Subcutaneous abdominal adipose tissue (tissue), 5 donors: ENCODE measurements around the gene CXCL11.
"Not testable (repeated sequence)": the region's sequence is repeated elsewhere in the genome, so short reads cannot be mapped to it uniquely, and the experiment has no call there.

ENCODE experiments used
- H3K27ac ChIP-seq: one replicate; pipeline ENCODE4 v1.7.0; 2013; ENCODE audit warnings: low read depth, mild to moderate bottlenecking, inconsistent platforms, low read length, moderate library complexity
- H3K27me3 ChIP-seq, 5 donors: one replicate each; pipeline ENCODE4 v1.7.0; 2013; ENCODE audit warnings: low read length in 5 of 5, inconsistent platforms in 1 of 5; ENCODE audit not compliant: control insufficient read depth in 5 of 5, insufficient read depth in 4 of 5
- H3K36me3 ChIP-seq, 5 donors: one replicate each; pipeline ENCODE4 v1.7.0; 2013; ENCODE audit warnings: low read length in 5 of 5; ENCODE audit not compliant: control insufficient read depth in 5 of 5, insufficient read depth in 5 of 5
- H3K4me1 ChIP-seq, 5 donors: one replicate each; pipeline ENCODE4 v1.7.0; 2013; ENCODE audit warnings: low read length in 5 of 5, mild to moderate bottlenecking in 3 of 5, moderate library complexity in 1 of 5; ENCODE audit not compliant: control insufficient read depth in 5 of 5, insufficient read depth in 5 of 5
- H3K4me3 ChIP-seq, 5 donors: one replicate each; pipeline ENCODE4 v1.7.0; 2013; ENCODE audit warnings: low read length in 5 of 5, low read depth in 1 of 5
- H3K9ac ChIP-seq, 5 donors: one replicate each; pipeline ENCODE4 v1.7.0; 2013; ENCODE audit warnings: low read length in 5 of 5, mild to moderate bottlenecking in 4 of 5, moderate library complexity in 3 of 5
- H3K9me3 ChIP-seq, 5 donors: one replicate each; pipeline ENCODE4 v1.7.0; 2013; ENCODE audit warnings: low read length in 5 of 5; ENCODE audit not compliant: control insufficient read depth in 5 of 5
- donor health status: healthy.
- donor health status: healthy.
- donor health status: healthy.
- donor health status: healthy.
- donor health status: healthy.

The CXCL11 gene

DNA sequence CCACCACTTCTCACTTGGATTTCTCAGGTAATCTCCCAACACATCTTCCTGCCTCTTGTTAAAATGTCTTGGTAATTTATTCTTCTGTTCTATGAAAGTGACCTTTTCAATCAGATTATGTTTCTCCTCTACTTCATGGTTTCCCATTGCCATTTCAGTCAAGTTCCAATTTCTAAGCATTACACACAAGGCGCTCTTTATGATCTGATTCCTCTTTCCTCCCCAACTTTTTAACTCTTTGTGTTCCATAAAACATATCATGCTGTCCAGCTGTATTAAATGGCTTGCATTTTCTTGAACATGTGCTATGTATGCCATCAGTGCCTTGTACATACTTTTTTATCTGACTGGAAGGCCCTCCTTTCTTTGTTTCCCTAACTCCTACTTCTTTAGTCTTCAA, 25.6 kb upstream of the CXCL11 start:
- Histone ChIP-seq H3K4me1 (no peaks in the 10 kb centered on the region), H3K27ac (no peak overlapping the region), H3K9ac (no peak overlapping the region), H3K36me3 (no peaks in the 10 kb centered on the region), H3K4me3 (no peak overlapping the region), H3K9me3 (no peaks in the 10 kb centered on the region), H3K27me3 (no peaks in the 10 kb centered on the region)

DNA sequence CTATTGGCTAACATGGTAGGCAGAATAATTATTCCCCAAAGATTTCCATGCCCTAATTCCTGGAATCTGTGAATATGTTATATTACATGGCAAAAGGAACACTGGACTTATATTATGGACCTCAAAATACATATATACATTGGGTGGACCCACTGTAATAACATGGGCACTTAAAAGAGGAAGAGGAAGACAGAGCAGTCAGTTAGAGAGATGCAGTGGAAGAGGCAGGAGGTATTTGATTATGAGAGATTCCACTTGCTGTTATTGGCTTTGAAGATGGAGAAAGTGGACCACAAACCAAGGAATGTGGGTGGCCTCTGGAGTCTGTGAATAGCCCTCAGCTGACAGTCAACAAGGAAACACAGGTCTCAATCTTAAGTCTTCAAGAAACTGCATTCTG, 24.6 kb upstream of the CXCL11 start:
- Histone ChIP-seq H3K27me3 (peaks cover 0 to 4% (median 0%) of the 10 kb centered on the region in 5 donors), H3K36me3 (no peaks in the 10 kb centered on the region), H3K4me3 (no peak overlapping the region), H3K4me1 (no peaks in the 10 kb centered on the region), H3K9ac (no peak overlapping the region), H3K9me3 (no peaks in the 10 kb centered on the region), H3K27ac (no peak overlapping the region)

DNA sequence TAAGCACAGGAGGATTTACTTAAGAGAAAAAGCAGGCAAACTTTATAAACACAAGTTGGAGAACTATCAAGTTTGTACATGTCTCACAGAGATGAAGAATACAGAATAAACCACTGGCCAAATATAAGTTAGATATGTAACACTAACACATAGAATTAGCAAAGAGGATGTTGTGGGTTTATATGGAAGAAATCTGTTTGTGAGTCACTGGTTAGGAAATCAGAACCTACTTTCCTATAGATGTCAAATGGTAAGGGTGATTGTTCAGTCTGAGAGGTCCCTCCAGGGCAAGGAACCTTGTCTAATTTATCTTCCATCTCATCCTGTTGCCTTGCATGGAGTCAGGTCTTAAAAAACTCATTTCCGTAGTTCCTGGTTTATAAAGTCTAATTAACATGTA, 23.9 kb upstream of the CXCL11 start:
- Histone ChIP-seq H3K36me3 (no peaks in the 10 kb centered on the region), H3K27me3 (peaks cover 0 to 4% (median 0%) of the 10 kb centered on the region in 5 donors), H3K9ac (no peak overlapping the region), H3K4me3 (no peak overlapping the region), H3K9me3 (no peaks in the 10 kb centered on the region), H3K4me1 (no peaks in the 10 kb centered on the region), H3K27ac (no peak overlapping the region)

DNA sequence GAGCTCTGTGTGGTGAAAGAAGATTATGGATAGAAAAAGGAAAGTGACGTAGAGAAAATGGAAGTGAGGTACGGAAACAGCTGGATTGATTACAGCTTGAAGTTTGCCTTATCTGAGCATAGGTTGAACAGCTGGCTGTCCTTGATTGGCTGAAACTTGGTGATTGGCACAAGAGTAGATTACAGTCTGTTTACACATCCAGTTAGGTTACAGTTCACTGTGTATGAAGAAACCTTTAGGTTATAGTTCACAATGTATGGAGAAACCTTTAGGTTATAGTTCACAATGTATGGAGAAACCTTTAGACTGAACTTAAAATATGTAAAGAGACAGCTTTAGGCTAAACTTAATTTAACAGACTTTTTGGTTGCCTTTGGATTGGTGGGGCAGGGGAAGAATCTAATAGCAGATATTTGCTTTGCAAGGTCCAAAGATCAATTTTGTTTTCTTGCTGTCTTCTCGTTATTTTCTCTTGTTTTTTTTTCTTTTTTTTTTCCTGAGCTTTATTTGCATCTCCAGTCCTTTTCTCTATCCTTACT, 23.1 kb upstream of the CXCL11 start:
- no peaks in the 10 kb centered on the region for H3K9me3 ChIP-seq
- no peak overlapping the region for H3K9ac ChIP-seq
- H3K27ac ChIP-seq = no peak overlapping the region
- no peaks in the 10 kb centered on the region for H3K36me3 ChIP-seq
- H3K4me3 ChIP-seq = no peak overlapping the region
- H3K4me1 ChIP-seq = no peaks in the 10 kb centered on the region
- peaks cover 0 to 4% (median 0%) of the 10 kb centered on the region in 5 donors for H3K27me3 ChIP-seq

DNA sequence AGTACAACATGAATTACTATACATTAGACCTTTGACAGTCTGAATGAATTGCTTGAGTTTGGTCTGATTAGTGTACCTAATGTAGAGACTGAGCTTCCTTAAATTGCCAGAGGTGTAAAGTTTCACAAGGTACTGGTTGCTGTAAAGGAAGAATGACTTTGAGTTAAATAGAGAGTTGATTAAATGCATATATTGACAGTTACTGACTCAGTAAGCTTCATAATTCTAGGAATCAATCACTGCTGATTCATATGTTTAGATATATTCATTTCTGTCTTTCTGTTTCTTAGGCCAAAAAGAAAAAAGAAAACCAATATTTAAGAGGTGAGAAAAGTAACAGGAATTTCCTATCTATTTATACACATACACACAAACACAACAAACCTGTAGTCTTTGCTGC, 22.4 kb upstream of the CXCL11 start:
- Histone ChIP-seq H3K27ac (no peak overlapping the region), H3K36me3 (no peaks in the 10 kb centered on the region), H3K9me3 (no peaks in the 10 kb centered on the region), H3K9ac (no peak overlapping the region), H3K4me1 (no peaks in the 10 kb centered on the region), H3K4me3 (no peak overlapping the region), H3K27me3 (peaks cover 0 to 8% (median 0%) of the 10 kb centered on the region in 5 donors)

DNA sequence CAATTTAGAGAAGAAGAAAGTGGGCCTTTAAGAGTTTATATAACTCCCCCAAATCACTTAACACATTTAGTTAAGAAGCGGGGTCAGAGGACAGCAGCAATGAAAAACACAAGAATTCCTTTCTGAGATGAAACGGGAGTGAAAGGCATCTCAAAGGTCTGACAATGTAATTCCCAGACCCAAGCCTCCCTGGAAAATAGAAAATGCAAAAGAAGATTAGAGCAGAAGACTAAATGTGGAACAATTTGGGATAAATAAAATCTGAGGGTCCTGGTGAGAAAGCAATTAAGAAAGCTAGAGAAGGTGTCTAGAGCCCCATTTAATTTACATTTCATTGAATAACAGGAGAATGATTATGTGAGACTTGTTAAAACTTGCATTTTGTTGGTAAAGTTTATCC, 19.6 kb upstream of the CXCL11 start:
- no peaks in the 10 kb centered on the region for H3K9me3 ChIP-seq
- H3K4me1 ChIP-seq = no peaks in the 10 kb centered on the region
- no peak overlapping the region for H3K9ac ChIP-seq
- H3K4me3 ChIP-seq = no peak overlapping the region
- no peak overlapping the region for H3K27ac ChIP-seq
- no peaks in the 10 kb centered on the region for H3K36me3 ChIP-seq
- H3K27me3 ChIP-seq = peaks cover 0 to 8% (median 0%) of the 10 kb centered on the region in 5 donors

DNA sequence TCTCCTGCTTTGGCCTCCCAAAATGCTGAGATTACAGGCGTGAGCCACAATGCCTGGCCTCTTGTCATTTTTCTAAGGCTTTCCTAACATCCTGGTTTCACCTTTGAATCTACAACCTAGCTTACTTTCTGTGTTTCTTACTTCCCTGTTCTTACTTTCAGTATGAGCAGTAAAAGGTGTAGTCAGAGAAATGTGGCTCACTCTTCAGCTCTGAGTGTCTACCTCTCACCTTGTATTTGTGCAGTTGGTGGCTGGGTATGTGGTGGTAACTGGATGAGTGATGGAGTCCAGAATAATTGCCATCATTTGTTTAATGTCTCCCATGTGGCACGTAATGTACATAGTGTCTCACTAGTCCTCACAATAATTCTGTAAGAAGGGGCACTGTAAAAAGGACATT, 19.1 kb upstream of the CXCL11 start:
- Histone ChIP-seq H3K9ac (no peak overlapping the region), H3K36me3 (no peaks in the 10 kb centered on the region), H3K9me3 (no peaks in the 10 kb centered on the region), H3K27ac (no peak overlapping the region), H3K4me1 (no peaks in the 10 kb centered on the region), H3K4me3 (no peak overlapping the region), H3K27me3 (peaks cover 0 to 8% (median 0%) of the 10 kb centered on the region in 5 donors)

DNA sequence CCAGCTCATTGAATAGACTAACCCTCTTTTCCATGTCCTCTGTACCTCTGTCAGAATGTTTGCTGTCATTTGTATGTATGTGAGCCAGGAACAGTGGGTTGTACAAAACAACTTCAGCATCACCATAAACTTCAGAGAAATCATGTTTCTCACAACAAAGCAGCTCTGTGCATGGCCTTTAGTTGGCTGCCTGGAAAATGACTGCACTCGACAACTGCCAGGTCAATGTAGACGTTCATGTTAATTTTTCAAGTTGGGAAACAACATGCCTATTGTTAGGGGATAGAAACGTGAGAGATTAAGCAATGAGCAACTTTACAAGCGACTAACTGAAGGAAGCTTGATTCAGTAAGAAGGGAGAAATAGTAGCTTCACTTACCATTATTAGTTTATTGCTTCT, 17.9 kb upstream of the CXCL11 start:
- no peaks in the 10 kb centered on the region for H3K4me1 ChIP-seq
- no peak overlapping the region for H3K9ac ChIP-seq
- H3K36me3 ChIP-seq = no peaks in the 10 kb centered on the region
- H3K9me3 ChIP-seq = no peaks in the 10 kb centered on the region
- peaks cover 0 to 8% (median 0%) of the 10 kb centered on the region in 5 donors for H3K27me3 ChIP-seq
- H3K27ac ChIP-seq = no peak overlapping the region
- no peak overlapping the region for H3K4me3 ChIP-seq

DNA sequence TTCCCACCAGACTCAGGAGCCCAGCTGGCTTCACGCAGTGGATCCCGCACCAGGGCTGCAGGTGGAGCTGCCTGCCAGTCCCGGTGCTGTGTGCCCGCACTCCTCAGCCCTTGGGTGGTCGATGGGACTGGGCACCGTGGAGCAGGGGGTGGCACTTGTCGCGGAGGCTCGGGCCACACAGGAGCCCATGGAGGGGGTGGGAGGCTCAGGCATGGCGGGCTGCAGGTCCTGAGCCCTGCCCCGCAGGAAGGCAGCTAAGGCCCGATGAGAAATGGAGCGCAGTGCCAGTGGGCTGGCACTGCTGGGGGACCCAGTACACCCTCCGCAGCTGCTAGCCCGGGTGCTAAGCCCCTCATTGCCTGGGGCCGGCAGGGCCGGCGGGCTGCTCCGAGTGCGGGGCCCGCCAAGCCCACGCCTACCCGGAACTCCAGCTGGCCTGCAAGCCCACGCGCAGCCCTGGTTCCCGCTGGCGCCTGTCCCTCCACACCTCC, 14.7 kb upstream of the CXCL11 start:
- H3K9me3 ChIP-seq, H3K9ac ChIP-seq, H3K27me3 ChIP-seq, H3K36me3 ChIP-seq, H3K4me3 ChIP-seq, H3K27ac ChIP-seq, H3K4me1 ChIP-seq: not testable (repeated sequence)

DNA sequence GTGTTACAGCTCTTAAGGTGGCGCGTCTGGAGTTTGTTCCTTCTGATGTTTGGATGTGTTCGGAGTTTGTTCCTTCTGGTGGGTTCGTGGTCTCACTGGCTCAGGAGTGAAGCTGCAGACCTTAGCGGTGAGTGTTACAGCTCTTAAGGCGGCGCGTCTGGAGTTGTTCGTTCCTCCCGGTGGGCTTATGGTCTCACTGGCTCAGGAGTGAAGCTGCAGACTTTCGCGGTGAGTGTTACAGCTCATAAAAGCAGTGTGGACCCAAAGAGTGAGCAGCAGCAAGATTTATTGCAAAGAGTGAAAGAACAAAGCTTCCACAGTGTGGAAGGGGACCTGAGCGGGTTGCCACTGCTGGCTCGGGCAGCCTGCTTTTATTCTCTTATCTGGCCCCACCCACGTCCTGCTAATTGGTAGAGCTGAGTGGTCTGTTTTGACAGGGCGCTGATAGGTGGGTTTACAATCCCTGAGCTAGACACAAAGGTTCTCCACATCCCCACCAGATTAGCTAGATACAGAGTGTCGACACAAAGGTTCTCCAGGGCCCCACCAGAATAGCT, 14.1 kb upstream of the CXCL11 start:
- not testable (repeated sequence) for H3K9ac ChIP-seq, H3K9me3 ChIP-seq, H3K27me3 ChIP-seq, H3K27ac ChIP-seq, H3K4me3 ChIP-seq, H3K4me1 ChIP-seq, H3K36me3 ChIP-seq
